GM04503 (cell line): Measurements from ENCODE around the gene PHYHIPL.
"Not testable (repeated sequence)": the region's sequence is repeated elsewhere in the genome, so short reads cannot be mapped to it uniquely, and the experiment has no call there.

ENCODE experiments used
- DNase-seq: peaks from one replicate; pipeline ENCODE4 v3.0.0-alpha.2; 2012; ENCODE audit warnings: low read depth

The PHYHIPL gene

GRCh38 chr10:59206204-59206720 is 29.8 kb downstream of the PHYHIPL start:
- DNase-seq, result no peak

GRCh38 chr10:59212301-59212798 is 35.9 kb downstream of the PHYHIPL start:
- no peak for DNase-seq

DNA sequence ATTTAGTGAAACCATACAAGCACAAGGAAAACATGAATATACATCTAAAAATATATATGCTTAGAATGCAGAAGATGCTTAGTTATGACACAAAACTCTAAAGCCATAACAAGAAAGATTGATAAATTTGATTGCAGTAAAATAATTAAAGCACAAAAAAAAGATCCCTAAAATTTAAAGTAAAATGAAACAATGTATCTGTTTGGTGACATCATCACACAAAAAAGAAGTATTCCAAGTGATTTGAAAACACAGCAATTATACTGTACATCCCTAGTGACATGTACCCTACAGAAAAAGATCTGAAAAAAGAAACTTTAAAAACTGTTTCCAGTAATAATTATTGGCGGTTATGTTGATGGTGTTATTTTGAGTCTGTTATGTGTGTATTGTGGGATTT is 37.7 kb downstream of the PHYHIPL start:
- no peak for DNase-seq

- no peak for DNase-seq
Observed at GRCh38 chr10:59216178-59216869, 39.9 kb downstream of the PHYHIPL start.

- DNase-seq, result no peak
Observed at GRCh38 chr10:59222788-59223187, 46.3 kb downstream of the PHYHIPL start.

DNA sequence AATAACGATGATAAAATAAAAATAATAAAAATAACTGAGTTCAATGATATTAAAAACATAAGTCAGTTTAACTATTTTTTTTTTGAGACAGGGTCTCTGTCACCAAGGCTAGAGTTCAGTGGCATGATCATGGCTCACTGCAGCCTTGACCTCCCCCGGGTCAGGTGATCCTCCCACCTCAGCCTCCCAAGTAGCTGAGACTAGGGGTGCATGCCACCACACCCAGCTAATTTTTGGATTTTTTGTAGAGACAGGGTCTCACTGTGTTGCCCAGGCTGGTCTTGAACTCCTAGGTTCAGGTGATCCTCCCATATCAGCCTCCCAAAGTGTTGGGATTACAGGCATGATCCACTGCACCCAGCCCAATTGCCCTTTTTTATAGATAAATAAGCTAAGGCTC is 47.2 kb downstream of the PHYHIPL start:
- not testable (repeated sequence) for DNase-seq

DNA sequence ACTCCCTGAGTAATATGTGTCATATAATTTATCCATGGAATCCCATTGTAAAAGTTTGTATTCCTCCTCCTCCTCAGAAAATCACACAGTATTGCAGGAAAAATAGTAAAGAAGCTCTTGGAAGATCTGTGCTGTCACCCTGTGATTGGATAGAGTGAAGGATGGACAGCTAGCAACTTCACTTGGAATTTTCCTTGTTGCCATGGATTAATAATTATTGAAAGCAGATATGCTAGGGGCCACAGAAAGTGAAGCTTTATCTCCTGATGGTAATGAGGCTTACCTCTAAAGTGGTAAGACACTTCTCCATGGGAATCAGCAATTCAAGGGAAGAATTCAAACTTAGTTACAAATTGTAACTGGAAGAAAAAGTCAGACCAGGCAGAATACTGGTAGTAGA is 48.8 kb downstream of the PHYHIPL start:
- DNase-seq, result no peak

DNA sequence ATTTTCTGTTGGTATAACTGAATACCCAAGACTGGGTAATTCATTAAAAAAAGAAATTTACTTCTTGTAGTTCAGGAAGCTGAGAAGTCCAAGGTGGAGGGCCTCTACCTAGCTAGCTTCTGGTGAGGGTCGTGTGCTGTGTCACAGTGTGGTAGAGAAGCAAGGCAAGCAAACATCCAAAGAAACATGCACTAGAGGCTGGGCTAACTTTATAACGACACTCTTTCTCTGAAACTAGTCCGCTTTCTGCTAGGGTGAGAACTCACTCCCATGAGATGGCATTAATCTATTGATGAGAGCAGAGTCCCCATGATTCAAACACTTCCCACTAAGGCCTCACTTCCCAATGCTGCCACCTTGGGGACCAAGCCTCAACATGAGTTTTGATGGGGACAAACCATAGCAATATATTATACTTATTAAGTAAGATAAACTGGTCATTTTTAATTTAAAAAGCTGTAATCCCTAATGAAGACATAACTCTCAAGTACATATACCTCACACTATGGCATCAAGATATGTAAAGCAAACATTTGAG is 50.8 kb downstream of the PHYHIPL start:
- no peak for DNase-seq

DNA sequence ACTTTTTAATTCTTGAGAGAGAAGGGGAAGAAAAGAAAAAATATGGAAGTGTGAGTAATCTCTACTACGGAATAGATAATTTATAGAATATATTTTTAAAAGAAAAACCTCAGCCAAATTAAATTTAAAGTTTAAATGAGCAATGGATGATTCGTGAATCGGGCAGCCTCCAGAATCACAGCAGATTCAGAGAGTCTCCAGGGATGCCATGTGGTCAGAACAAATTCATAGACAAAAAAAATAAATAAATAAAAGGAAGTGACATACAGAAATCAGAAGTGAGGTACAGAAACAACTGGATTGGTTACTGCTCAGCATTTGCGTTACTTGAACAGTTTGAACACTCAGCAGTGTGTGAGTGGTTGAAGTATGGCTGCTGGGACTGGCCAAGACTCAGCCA is 53.0 kb downstream of the PHYHIPL start:
- no peak for DNase-seq

- no peak for DNase-seq
Observed at GRCh38 chr10:59234194-59234593, 57.8 kb downstream of the PHYHIPL start.

- no peak for DNase-seq
Observed at GRCh38 chr10:59234816-59235429, 58.5 kb downstream of the PHYHIPL start.

DNA sequence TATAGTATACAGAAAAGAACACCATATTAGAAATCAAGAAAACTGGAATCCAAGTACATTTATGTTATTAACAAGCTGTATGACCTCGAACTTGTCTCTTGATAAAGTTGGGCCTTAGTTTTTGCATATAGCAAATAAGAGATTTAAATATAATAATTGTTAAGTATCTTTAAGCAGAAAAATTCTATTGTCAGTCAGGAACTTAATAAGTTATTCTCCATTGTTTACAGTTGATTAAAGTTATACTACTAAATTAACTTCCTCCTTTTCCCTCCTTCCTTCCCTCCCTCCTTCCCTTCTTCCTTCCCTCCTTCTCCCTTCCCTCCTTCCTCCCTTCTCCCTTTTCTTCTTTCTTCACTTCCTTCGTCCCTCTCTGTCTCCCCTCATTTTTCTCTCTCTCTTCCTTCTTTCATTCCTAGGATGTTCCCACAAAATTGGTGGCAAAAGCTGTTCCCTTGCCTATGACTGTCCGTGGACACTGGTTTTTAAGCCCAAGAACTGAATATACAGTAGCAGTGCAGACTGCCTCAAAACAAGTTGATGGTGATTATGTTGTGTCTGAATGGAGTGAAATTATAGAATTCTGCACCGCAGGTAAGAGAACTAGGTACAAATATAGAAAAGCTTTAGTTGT is 59.7 kb downstream of the PHYHIPL start:
- DNase-seq, result no peak

DNA sequence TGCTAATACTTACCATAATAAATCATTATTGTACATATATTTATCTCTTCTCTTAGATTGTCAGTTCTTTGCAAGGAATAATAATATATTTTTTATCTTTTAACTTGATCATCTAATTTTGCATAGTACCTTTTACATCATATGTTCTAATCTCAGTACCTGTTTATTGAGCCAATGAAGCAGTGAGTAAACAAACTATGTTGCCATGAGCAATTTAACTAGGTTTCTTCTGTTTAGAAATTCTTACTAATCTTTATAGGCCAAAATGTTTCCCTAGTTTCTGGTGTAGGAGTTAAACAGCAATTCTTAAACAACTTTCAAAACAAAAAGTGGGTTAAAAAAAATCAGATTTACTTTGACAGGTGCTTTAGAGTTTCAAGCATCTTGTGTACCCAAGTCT is 61.3 kb downstream of the PHYHIPL start:
- DNase-seq, result no peak

- DNase-seq, result not testable (repeated sequence)
Observed at GRCh38 chr10:59239108-59239507, 62.7 kb downstream of the PHYHIPL start.

DNA sequence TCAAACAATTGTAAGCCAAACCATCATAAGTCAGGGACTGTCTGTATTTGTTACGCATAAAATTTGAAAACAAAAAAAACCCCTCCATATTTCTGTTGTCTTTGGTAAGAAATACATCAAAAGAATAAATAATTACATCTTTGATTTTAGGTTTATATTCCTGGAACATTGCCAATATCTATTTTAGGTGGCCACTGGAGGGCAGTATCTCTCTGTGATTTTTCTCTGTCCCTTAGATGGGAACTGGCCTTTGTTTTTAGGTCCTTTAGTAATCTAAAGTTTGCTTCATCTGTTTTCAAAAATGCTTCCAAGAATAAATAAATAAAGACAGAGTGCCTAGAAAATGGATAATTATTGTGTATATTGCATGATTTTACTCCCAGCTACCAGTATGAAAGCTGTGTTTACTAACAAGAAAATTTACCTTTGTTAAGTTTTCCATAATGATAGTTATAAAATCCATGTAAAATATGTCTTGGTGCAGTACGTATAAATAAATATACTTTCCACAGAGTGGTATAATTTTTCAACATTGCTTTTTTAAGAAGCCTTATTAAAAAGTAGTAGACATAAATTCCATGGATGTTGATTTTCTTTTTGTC is 64.2 kb downstream of the PHYHIPL start:
- DNase-seq, result no peak

GRCh38 chr10:59242057-59242456 is 65.6 kb downstream of the PHYHIPL start:
- no peak for DNase-seq

- no peak for DNase-seq
Observed at GRCh38 chr10:59242991-59243390, 66.5 kb downstream of the PHYHIPL start.

DNA sequence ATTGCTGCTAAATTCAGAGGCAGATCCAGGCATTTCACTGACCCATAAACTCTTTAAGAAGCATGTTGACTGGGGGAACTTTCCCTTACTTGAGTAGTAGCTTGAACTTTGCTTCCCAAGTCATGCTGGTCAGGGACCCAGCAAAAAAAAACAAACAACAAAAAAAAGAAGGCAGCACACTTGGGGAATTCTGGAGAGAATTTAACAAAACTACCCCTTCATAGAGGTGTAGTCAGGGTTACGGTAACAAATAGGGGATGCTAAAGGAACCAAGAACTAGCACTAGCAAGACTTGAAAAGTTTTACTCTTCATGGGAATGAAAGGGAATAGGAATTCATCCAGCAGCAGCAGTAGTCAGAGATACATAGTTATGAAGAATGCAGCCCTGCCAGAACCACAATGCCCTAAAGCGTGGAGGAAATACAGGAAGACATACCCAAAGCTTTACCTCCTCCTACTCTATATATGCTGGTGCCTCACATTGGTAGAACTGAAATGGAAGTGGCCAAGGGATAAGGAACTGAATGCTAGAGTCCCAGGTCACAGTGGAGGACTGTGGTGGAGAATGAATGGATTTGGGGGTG is 67.3 kb downstream of the PHYHIPL start:
- DNase-seq, result no peak

DNA sequence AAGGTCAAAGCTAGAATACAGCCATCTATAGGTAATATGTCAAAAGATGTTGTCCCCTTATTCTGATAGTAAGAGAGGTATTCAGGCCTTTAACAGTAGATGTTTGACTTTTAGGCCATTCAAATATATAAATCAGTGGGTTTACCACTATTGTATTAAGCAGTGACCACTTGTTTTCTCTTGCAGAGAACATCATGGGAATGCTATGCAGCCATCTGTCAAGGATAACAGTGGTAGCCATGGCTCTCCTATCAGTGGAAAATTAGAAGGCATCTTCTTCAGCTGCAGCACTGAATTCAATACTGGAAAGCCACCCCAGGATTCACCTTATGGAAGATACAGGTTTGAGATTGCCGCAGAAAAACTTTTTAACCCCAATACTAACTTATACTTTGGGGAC is 68.4 kb downstream of the PHYHIPL start:
- no peak for DNase-seq

DNA sequence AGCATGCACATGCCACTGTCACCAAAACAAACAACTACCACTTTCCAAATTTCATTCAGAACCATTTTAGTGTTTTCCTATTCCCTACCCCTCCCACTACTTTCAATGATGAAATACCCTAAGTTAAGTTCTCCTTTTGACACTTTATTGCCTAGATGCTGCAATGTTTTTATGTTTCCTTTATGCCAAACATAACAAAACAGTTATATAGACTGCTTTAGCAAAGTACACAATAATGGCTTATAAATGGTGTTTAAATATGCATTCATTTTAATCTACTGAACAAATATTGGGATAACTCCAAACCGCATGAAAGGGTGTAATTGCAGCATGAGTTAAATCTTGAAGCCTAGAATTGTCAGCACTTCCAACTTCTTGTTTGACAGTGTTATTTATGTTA is 69.2 kb downstream of the PHYHIPL start:
- DNase-seq, result no peak

- no peak for DNase-seq
Observed at GRCh38 chr10:59252491-59252890, 76.0 kb downstream of the PHYHIPL start.

DNA sequence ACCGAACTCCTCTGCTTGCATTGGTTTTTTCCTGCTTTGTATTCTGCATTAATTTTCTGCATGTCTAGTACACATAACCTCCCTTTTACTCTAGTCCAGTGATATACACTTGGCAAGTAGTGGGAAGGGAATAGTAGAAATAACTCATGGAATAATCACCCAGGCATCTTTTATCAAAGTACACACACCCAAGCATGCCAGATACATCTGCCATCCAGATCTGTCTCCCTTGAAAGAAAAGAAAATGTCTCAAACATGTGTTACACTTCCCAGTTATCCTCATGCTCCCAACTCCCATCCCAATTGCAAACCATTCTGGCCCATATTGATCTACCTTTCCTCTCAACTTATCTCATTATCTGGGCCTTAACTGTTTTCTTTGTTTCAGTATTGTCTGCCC is 79.0 kb downstream of the PHYHIPL start:
- DNase-seq, result no peak
